Anterior cingulate cortex (tissue), 58 donors: ENCODE results near the gene KLB.
"Not testable (repeated sequence)": the region's sequence is repeated elsewhere in the genome, so short reads cannot be mapped to it uniquely, and the experiment has no call there.

Experiments used
- DNase-seq, 58 donors: peaks; one replicate each; lab custom pipeline; 2025; lab: John Stamatoyannopoulos, UW

The KLB gene

GRCh38 chr4:39425297-39425696, 18.6 kb downstream of the KLB start:
- DNase-seq: not testable (repeated sequence)

GRCh38 chr4:39426728-39427127, 20.0 kb downstream of the KLB start:
- no peak for DNase-seq

GRCh38 chr4:39427520-39428114, 20.9 kb downstream of the KLB start:
- no peak for DNase-seq

- no peak for DNase-seq
Measured at GRCh38 chr4:39429476-39430334, 23.0 kb downstream of the KLB start.

GRCh38 chr4:39433878-39434492, 27.3 kb downstream of the KLB start:
- no peak for DNase-seq

- no peak for DNase-seq
Measured at GRCh38 chr4:39435659-39436563, 29.2 kb downstream of the KLB start.

- DNase-seq: no peak
Measured at GRCh38 chr4:39441593-39441992, 34.9 kb downstream of the KLB start.

- no peak for DNase-seq
Measured at GRCh38 chr4:39442998-39443397, 36.3 kb downstream of the KLB start.

- peak in 1 of 58 donors; percentile 13 for DNase-seq
Measured at GRCh38 chr4:39446483-39446841, 39.7 kb downstream of the KLB start.

GRCh38 chr4:39446842-39447573, 40.3 kb downstream of the KLB start:
- DNase-seq: peak in 13 of 58 donors; percentile 1 to 48 (median 8)

- DNase-seq: no peak
Measured at GRCh38 chr4:39450618-39451017, 43.9 kb downstream of the KLB start.

- no peak for DNase-seq
Measured at GRCh38 chr4:39451423-39452023, 44.8 kb downstream of the KLB start.

GRCh38 chr4:39452153-39452859, 45.6 kb downstream of the KLB start:
- DNase-seq: no peak

- DNase-seq: no peak
Measured at GRCh38 chr4:39452860-39453587, 46.3 kb downstream of the KLB start.

GRCh38 chr4:39453738-39454137, 47.0 kb downstream of the KLB start:
- DNase-seq: no peak

- no peak for DNase-seq
Measured at GRCh38 chr4:39455486-39455885, 48.8 kb downstream of the KLB start.

GRCh38 chr4:39456946-39457763, 50.4 kb downstream of the KLB start:
- DNase-seq: no peak
